HepG2 (cell line): ENCODE measurements around the gene PSME3IP1. TPM values are rescaled to one million over a fixed set of nuclear protein-coding genes. Genes with fewer than 3 reads are reported as not detected.

Experiments
- ETV6 ChIP-seq: sonication (generic); formaldehyde crosslinking; conservative IDR thresholded peaks from 2 replicates; pipeline ENCODE4 v1.4.0; 2020; ENCODE audit warnings: missing genetic modification reagents
- JDP2 ChIP-seq: sonication (generic); formaldehyde crosslinking; IDR thresholded peaks from 2 replicates; pipeline ENCODE4 v1.8.1; 2022; ENCODE audit warnings: missing genetic modification reagents, borderline replicate concordance
- MEIS1 ChIP-seq: sonication (generic); formaldehyde crosslinking; IDR thresholded peaks from 2 replicates; pipeline ENCODE4 v1.9.0; 2021; ENCODE audit warnings: mild to moderate bottlenecking, missing genetic modification reagents, moderate library complexity, borderline replicate concordance
- NONO ChIP-seq, 2 experiments: fragments of 450-650 bp in 1 of 2; sonication (generic) in 1 of 2; formaldehyde crosslinking in 1 of 2; IDR thresholded peaks in 1 of 2; conservative IDR thresholded peaks in 1 of 2; 2 replicates each; pipeline versions ENCODE4 v1.6.1 to v1.8.0; 2017 to 2022; ENCODE audit warnings: mild to moderate bottlenecking in 1 of 2, missing genetic modification reagents in 1 of 2, moderate library complexity in 1 of 2
- PCBP1 ChIP-seq: fragments of 200-400 bp; formaldehyde crosslinking; IDR thresholded peaks from 2 replicates; pipeline ENCODE4 v1.6.1; 2017; ENCODE audit warnings: mild to moderate bottlenecking, low read depth, low read length, borderline replicate concordance
- RFX3 ChIP-seq: IDR thresholded peaks from 2 replicates; pipeline ENCODE4 v1.6.1; 2016; ENCODE audit warnings: missing biosample characterization, missing genetic modification reagents
- ZFX ChIP-seq: sonication (generic); formaldehyde crosslinking; IDR thresholded peaks from 2 replicates; pipeline ENCODE4 v1.4.0; 2020; ENCODE audit warnings: mild to moderate bottlenecking, low read depth, missing genetic modification reagents, moderate library complexity
- ZNF160 ChIP-seq: sonication (generic); formaldehyde crosslinking; IDR thresholded peaks from 2 replicates; pipeline ENCODE4 v1.8.0; 2022; ENCODE audit warnings: mild to moderate bottlenecking, inconsistent platforms, missing genetic modification reagents
- ZNF292 ChIP-seq: sonication (generic); formaldehyde crosslinking; IDR thresholded peaks from 2 replicates; pipeline ENCODE4 v1.8.1; 2022; ENCODE audit warnings: mild to moderate bottlenecking, low read depth, missing genetic modification reagents, borderline replicate concordance
- ZNF354B ChIP-seq: sonication (generic); formaldehyde crosslinking; IDR thresholded peaks from 2 replicates; pipeline ENCODE4 v1.8.0; 2022; ENCODE audit warnings: mild to moderate bottlenecking, missing genetic modification reagents
- ZNF44 ChIP-seq: sonication (generic); formaldehyde crosslinking; IDR thresholded peaks from 2 replicates; pipeline ENCODE4 v1.5.1; 2020; ENCODE audit warnings: mild to moderate bottlenecking, missing genetic modification reagents
- ZNF549 ChIP-seq: sonication (generic); formaldehyde crosslinking; IDR thresholded peaks from 2 replicates; pipeline ENCODE4 v1.5.0; 2020; ENCODE audit warnings: missing genetic modification reagents
- ZNF7 ChIP-seq: IDR thresholded peaks from 2 replicates; pipeline ENCODE4 v1.6.1; 2016; ENCODE audit warnings: missing biosample characterization, missing genetic modification reagents
- polyA plus RNA-seq, 8 experiments: library from polyadenylated mRNA; depleted of rRNA in 3 of 8; stranded (reverse) in 7 of 8; unstranded in 1 of 8; fragments of >200 nt; fragmentation: Illumina TruSeq in 4 of 8; extraction: Trizol in 4 of 8; gene quantifications; 2 replicates each; pipeline versions ENCODE4 v1.2.1 to v1.2.3, GENCODE V29; 2011 to 2016; ENCODE audit warnings: low read depth in 4 of 8, missing spikeins in 1 of 8, mixed read lengths in 1 of 8; ENCODE audit not compliant: insufficient read depth in 1 of 8
- total RNA-seq, 5 experiments: library from RNA; depleted of rRNA; stranded (reverse); fragments of >200 nt; fragmentation: Illumina TruSeq; extraction: Trizol; gene quantifications; 2 replicates each; pipeline ENCODE4 v1.2.3, GENCODE V29; 2016; ENCODE audit warnings: low read depth in 1 of 5
- TF ChIP-seq, protein P1 (sequence below): sonication (generic); formaldehyde crosslinking; IDR thresholded peaks from 2 replicates; pipeline ENCODE4 v1.4.0; 2020; ENCODE audit warnings: mild to moderate bottlenecking, missing genetic modification reagents
- TF ChIP-seq, protein P2 (sequence below): sonication (generic); formaldehyde crosslinking; IDR thresholded peaks from 2 replicates; pipeline ENCODE4 v1.9.0; 2022; ENCODE audit warnings: missing genetic modification reagents, mild to moderate bottlenecking, borderline replicate concordance
- TF ChIP-seq, protein P3 (sequence below): sonication (generic); formaldehyde crosslinking; IDR thresholded peaks from 2 replicates; pipeline ENCODE4 v1.8.1; 2023; ENCODE audit warnings: missing genetic modification reagents, mild to moderate bottlenecking, borderline replicate concordance
- TF ChIP-seq, protein P4 (sequence below): sonication (generic); formaldehyde crosslinking; IDR thresholded peaks from 2 replicates; pipeline ENCODE4 v1.8.0; 2022; ENCODE audit warnings: mild to moderate bottlenecking, missing genetic modification reagents; ENCODE audit not compliant: insufficient replicate concordance

The PSME3IP1 gene
- total and polyA plus RNA-seq, 2 of the 13 experiments (the other 11 are each of a cell fraction or from before 2014, with no cell fraction given) = 90.8 to 99.8 TPM

DNA sequence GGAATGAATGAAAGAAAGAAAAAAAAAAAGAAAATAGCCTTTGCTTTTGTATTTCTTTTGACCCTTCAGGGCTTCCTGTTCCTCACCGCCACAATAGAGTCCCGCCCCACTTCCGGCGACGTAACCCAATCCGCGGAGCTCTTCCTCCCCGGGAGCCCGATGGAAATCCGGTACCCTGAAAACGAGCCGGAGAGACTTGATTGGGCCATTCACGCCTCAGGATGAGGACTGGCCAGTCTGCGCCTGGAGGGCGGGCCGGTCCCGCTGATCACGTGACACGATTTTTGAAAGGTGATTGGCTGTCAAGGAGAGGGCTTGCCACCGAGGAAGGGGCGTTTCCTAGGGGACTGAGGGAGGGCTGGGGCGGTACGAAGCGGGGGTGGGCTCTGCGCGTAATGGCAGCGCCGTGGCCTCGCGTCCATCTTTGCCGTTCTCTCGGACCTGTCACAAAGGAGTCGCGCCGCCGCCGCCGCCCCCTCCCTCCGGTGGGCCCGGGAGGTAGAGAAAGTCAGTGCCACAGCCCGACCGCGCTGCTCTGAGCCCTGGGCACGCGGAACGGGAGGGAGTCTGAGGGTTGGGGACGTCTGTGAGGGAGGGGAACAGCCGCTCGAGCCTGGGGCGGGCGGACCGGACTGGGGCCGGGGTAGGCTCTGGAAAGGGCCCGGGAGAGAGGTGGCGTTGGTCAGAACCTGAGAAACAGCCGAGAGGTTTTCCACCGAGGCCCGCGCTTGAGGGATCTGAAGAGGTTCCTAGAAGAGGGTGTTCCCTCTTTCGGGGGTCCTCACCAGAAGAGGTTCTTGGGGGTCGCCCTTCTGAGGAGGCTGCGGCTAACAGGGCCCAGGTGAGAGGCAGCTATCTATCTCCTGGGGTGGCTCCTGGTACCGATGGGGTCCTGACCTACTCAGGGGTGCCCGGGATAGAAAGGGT lies at the start of gene PSME3IP1, which contains the start of gene RSPRY1 (continued):
- TF ChIP-seq, protein P1, sequence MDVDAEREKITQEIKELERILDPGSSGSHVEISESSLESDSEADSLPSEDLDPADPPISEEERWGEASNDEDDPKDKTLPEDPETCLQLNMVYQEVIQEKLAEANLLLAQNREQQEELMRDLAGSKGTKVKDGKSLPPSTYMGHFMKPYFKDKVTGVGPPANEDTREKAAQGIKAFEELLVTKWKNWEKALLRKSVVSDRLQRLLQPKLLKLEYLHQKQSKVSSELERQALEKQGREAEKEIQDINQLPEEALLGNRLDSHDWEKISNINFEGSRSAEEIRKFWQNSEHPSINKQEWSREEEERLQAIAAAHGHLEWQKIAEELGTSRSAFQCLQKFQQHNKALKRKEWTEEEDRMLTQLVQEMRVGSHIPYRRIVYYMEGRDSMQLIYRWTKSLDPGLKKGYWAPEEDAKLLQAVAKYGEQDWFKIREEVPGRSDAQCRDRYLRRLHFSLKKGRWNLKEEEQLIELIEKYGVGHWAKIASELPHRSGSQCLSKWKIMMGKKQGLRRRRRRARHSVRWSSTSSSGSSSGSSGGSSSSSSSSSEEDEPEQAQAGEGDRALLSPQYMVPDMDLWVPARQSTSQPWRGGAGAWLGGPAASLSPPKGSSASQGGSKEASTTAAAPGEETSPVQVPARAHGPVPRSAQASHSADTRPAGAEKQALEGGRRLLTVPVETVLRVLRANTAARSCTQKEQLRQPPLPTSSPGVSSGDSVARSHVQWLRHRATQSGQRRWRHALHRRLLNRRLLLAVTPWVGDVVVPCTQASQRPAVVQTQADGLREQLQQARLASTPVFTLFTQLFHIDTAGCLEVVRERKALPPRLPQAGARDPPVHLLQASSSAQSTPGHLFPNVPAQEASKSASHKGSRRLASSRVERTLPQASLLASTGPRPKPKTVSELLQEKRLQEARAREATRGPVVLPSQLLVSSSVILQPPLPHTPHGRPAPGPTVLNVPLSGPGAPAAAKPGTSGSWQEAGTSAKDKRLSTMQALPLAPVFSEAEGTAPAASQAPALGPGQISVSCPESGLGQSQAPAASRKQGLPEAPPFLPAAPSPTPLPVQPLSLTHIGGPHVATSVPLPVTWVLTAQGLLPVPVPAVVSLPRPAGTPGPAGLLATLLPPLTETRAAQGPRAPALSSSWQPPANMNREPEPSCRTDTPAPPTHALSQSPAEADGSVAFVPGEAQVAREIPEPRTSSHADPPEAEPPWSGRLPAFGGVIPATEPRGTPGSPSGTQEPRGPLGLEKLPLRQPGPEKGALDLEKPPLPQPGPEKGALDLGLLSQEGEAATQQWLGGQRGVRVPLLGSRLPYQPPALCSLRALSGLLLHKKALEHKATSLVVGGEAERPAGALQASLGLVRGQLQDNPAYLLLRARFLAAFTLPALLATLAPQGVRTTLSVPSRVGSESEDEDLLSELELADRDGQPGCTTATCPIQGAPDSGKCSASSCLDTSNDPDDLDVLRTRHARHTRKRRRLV (CRISPR knock-in tag) = no peak; the same call in 1 of the 2 replicates
- TF ChIP-seq ZNF44 (CRISPR knock-in tag) (0 out of 2 replicates have a peak, but pooled peaks have one; percentile 52), JDP2 (CRISPR knock-in tag) (no peak; the same call in 1 of the 2 replicates), RFX3 (CRISPR knock-in tag) (peak; percentile 54; the same call in 1 of the 2 replicates), ZNF7 (no peak), ETV6 (CRISPR knock-in tag) (peak; percentile 57; the same call in 1 of the 2 replicates), ZNF160 (CRISPR knock-in tag) (no peak; the same call in 1 of the 2 replicates), MEIS1 (CRISPR knock-in tag) (peak; percentile 53; the same call in 1 of the 2 replicates), ZNF354B (CRISPR knock-in tag) (peak; percentile 41; the same call in 1 of the 2 replicates), NONO (IDR thresholded peaks at IDR 0.05) (no peak), NONO (CRISPR knock-in tag; conservative IDR thresholded peaks at IDR 0.05) (peak; percentile 91), ZNF549 (CRISPR knock-in tag) (no peak), ZNF292 (CRISPR knock-in tag) (peak; percentile 47), PCBP1 (no peak; the same call in 1 of the 2 replicates), ZFX (CRISPR knock-in tag) (peak; percentile 82)
- TF ChIP-seq, protein P2, sequence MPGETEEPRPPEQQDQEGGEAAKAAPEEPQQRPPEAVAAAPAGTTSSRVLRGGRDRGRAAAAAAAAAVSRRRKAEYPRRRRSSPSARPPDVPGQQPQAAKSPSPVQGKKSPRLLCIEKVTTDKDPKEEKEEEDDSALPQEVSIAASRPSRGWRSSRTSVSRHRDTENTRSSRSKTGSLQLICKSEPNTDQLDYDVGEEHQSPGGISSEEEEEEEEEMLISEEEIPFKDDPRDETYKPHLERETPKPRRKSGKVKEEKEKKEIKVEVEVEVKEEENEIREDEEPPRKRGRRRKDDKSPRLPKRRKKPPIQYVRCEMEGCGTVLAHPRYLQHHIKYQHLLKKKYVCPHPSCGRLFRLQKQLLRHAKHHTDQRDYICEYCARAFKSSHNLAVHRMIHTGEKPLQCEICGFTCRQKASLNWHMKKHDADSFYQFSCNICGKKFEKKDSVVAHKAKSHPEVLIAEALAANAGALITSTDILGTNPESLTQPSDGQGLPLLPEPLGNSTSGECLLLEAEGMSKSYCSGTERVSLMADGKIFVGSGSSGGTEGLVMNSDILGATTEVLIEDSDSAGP (CRISPR knock-in tag) = peak; percentile 49; the same call in 1 of the 2 replicates
- TF ChIP-seq, protein P3, sequence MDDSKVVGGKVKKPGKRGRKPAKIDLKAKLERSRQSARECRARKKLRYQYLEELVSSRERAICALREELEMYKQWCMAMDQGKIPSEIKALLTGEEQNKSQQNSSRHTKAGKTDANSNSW (CRISPR knock-in tag) = no peak
- TF ChIP-seq, protein P4, sequence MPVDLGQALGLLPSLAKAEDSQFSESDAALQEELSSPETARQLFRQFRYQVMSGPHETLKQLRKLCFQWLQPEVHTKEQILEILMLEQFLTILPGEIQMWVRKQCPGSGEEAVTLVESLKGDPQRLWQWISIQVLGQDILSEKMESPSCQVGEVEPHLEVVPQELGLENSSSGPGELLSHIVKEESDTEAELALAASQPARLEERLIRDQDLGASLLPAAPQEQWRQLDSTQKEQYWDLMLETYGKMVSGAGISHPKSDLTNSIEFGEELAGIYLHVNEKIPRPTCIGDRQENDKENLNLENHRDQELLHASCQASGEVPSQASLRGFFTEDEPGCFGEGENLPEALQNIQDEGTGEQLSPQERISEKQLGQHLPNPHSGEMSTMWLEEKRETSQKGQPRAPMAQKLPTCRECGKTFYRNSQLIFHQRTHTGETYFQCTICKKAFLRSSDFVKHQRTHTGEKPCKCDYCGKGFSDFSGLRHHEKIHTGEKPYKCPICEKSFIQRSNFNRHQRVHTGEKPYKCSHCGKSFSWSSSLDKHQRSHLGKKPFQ (CRISPR knock-in tag) = peak; percentile 21
